CD4-positive, alpha-beta T cell treated with Interferon gamma for 1 hour (primary cell): ENCODE measurements around the gene MYBPC1.
"Not testable (repeated sequence)": the region's sequence is repeated elsewhere in the genome, so short reads cannot be mapped to it uniquely, and the experiment has no call there.

ENCODE experiments used
- DNase-seq: peaks from one replicate; pipeline ENCODE4 v3.0.0-alpha.2; 2020

Gene MYBPC1

GRCh38 chr12:101594700-101595099 is at the start of gene MYBPC1:
Gene MYBPC1 (plus strand): TSS chr12:101594971. CDS start chr12:101595071, 100 bp downstream.
- no peak for DNase-seq

- DNase-seq: no peak
These were observed 43.2 kb upstream of the MYBPC1 start for GRCh38 chr12:101551362-101552114.

- DNase-seq: no peak
These were observed 42.5 kb upstream of the MYBPC1 start for GRCh38 chr12:101552277-101552676.

- no peak for DNase-seq
These were observed 37.7 kb upstream of the MYBPC1 start for GRCh38 chr12:101557094-101557493.

- not testable (repeated sequence) for DNase-seq
These were observed 36.0 kb upstream of the MYBPC1 start for GRCh38 chr12:101558726-101559125.

- no peak for DNase-seq
These were observed 31.6 kb upstream of the MYBPC1 start for GRCh38 chr12:101563212-101563611.

GRCh38 chr12:101564912-101565311 is 29.9 kb upstream of the MYBPC1 start:
- no peak for DNase-seq

- DNase-seq: no peak
These were observed 28.5 kb upstream of the MYBPC1 start for GRCh38 chr12:101566318-101566717.

- no peak for DNase-seq
These were observed 26.9 kb upstream of the MYBPC1 start for GRCh38 chr12:101567918-101568317.

GRCh38 chr12:101570047-101570446 is 24.7 kb upstream of the MYBPC1 start:
- no peak for DNase-seq

GRCh38 chr12:101571105-101571504 is 23.7 kb upstream of the MYBPC1 start:
- DNase-seq: no peak

- no peak for DNase-seq
These were observed 21.0 kb upstream of the MYBPC1 start for GRCh38 chr12:101573743-101574142.

GRCh38 chr12:101578417-101578816 is 16.4 kb upstream of the MYBPC1 start:
- DNase-seq: no peak

- DNase-seq: no peak
These were observed 13.6 kb upstream of the MYBPC1 start for GRCh38 chr12:101581190-101581589.

GRCh38 chr12:101582937-101583336 is 11.8 kb upstream of the MYBPC1 start:
- no peak for DNase-seq

- DNase-seq: no peak
These were observed 4.4 kb upstream of the MYBPC1 start for GRCh38 chr12:101590383-101590782.

- no peak for DNase-seq
These were observed 3.0 kb upstream of the MYBPC1 start for GRCh38 chr12:101591781-101592180.

GRCh38 chr12:101592448-101592847 is 2.3 kb upstream of the MYBPC1 start:
- no peak for DNase-seq

GRCh38 chr12:101592921-101593320 is 1.9 kb upstream of the MYBPC1 start:
- DNase-seq: no peak

- DNase-seq: no peak
These were observed 1.4 kb downstream of the MYBPC1 start for GRCh38 chr12:101596172-101596571.

- DNase-seq: no peak
These were observed 2.4 kb downstream of the MYBPC1 start for GRCh38 chr12:101597164-101597563.

- DNase-seq: no peak
These were observed 3.7 kb downstream of the MYBPC1 start for GRCh38 chr12:101598483-101598882.

GRCh38 chr12:101599311-101599710 is 4.5 kb downstream of the MYBPC1 start:
- DNase-seq: no peak

GRCh38 chr12:101599771-101600484 is 5.2 kb downstream of the MYBPC1 start:
- no peak for DNase-seq
